GM12878 (cell line): ENCODE data around the gene SLC37A3. TPM values are rescaled to one million over a fixed set of nuclear protein-coding genes. Genes with fewer than 3 reads are reported as not detected.

Experiments used
- ATAC-seq: fragments of 200-7000 bp; cut with Tn5 transposase; 3 replicates; pipeline ENCODE4 v1.9.1; 2020; ENCODE audit warnings: mild to moderate bottlenecking, moderate library complexity
- BruUV-seq: library from RNA; stranded (reverse); fragments of 400-500 nt; replicated peaks from 2 replicates; lab custom pipeline; 2021; lab: Mats Ljungman, UMichigan
- CTCF ChIA-PET: fragments of 300-600 bp; sonication (Branson Sonifier 250); formaldehyde crosslinking; extraction: SDS; loops from one replicate; lab custom pipeline; 2021; ENCODE audit warnings: inconsistent platforms; lab: Yijun Ruan, JAX
- POLR2A ChIA-PET: fragments of 350-600 bp; formaldehyde crosslinking; extraction: SDS; loops from one replicate; lab custom pipeline; 2021; ENCODE audit warnings: inconsistent platforms; lab: Charles Lee
- RAD21 ChIA-PET: fragments of 300-600 bp; sonication (Branson Sonifier 250); formaldehyde crosslinking; loops from one replicate; lab custom pipeline; 2023; ENCODE audit warnings: antibody characterized with exemption; ENCODE audit not compliant: unreplicated experiment; lab: Charles Lee
- SMC1A ChIA-PET: fragments of 300-600 bp; sonication (Branson Sonifier 250); formaldehyde crosslinking; loops from one replicate; lab custom pipeline; 2023; ENCODE audit not compliant: unreplicated experiment, uncharacterized antibody; lab: Charles Lee
- DNase-seq: peaks from one replicate; pipeline ENCODE4 v3.0.0-alpha.2; 2011; ENCODE audit warnings: low read depth, low spot score
- FAIRE-seq: peaks from 3 replicates; lab custom pipeline; 2011; peaks lifted over from hg19 to GRCh38; lab: Jason Lieb, UNC
- H2AFZ ChIP-seq: 2 replicates; pipeline ENCODE4 v1.6.0; 2011; ENCODE audit warnings: low read depth, low read length, control low read depth; ENCODE audit not compliant: control insufficient read depth
- H3K27ac ChIP-seq: 2 replicates; pipeline ENCODE4 v1.5.1; 2011; ENCODE audit warnings: control low read depth; ENCODE audit not compliant: control insufficient read depth, insufficient read depth
- H3K27me3 ChIP-seq, 2 experiments: replicated peaks in 1 of 2; 2 replicates each; pipeline versions ENCODE4 v1.6.0 to v1.6.1; 2011; ENCODE audit warnings: low read length in 1 of 2; ENCODE audit not compliant: control insufficient read depth in 2 of 2, insufficient read depth in 2 of 2
- H3K36me3 ChIP-seq, 2 experiments: 2 replicates each; pipeline ENCODE4 v1.5.1; 2011; ENCODE audit warnings: low read length in 1 of 2; ENCODE audit not compliant: control insufficient read depth in 2 of 2, insufficient read depth in 2 of 2
- H3K4me1 ChIP-seq: 2 replicates; pipeline ENCODE4 v1.6.1; 2011; ENCODE audit warnings: mild to moderate bottlenecking, low read length, moderate library complexity, mixed read lengths; ENCODE audit not compliant: control insufficient read depth, insufficient read depth
- H3K4me2 ChIP-seq: 2 replicates; pipeline ENCODE4 v1.6.0; 2011; ENCODE audit warnings: control low read depth; ENCODE audit not compliant: control insufficient read depth, insufficient read depth
- H3K4me3 ChIP-seq: fragments of 200-600 bp; sonication (generic); 2 replicates; pipeline ENCODE4 v1.5.1; 2016
- H3K79me2 ChIP-seq: 2 replicates; pipeline ENCODE4 v1.6.0; 2011; ENCODE audit warnings: low read length; ENCODE audit not compliant: control insufficient read depth, insufficient read depth
- H3K9ac ChIP-seq: 2 replicates; pipeline ENCODE4 v1.8.0; 2011; ENCODE audit warnings: low read length, control low read depth, mixed read lengths; ENCODE audit not compliant: control insufficient read depth, insufficient read depth
- H3K9me3 ChIP-seq: replicated peaks from 3 replicates; pipeline ENCODE4 v1.5.1; 2011; ENCODE audit warnings: mild to moderate bottlenecking, low read length; ENCODE audit not compliant: control insufficient read depth, insufficient read depth
- H4K20me1 ChIP-seq: 2 replicates; pipeline ENCODE4 v1.6.0; 2011; ENCODE audit not compliant: control insufficient read depth, insufficient read depth
- BACH1 ChIP-seq: fragments of 450-650 bp; IDR thresholded peaks from 2 replicates; pipeline ENCODE4 v1.6.1; 2017; ENCODE audit warnings: mild to moderate bottlenecking, borderline replicate concordance
- E2F4 ChIP-seq: IDR thresholded peaks from 2 replicates; pipeline ENCODE4 v1.6.1; 2012; ENCODE audit warnings: low read depth, low read length, improper control_type of control experiment
- EED ChIP-seq: sonication (generic); IDR thresholded peaks from 2 replicates; pipeline ENCODE4 v1.6.1; 2016; ENCODE audit warnings: antibody characterized with exemption, low read depth
- ETV6 ChIP-seq, 2 experiments: fragments of 450-650 bp in 1 of 2; IDR thresholded peaks in 1 of 2; conservative IDR thresholded peaks in 1 of 2; 2 replicates each; pipeline ENCODE4 v1.6.1; 2014; ENCODE audit warnings: antibody characterized with exemption in 1 of 2, borderline replicate concordance in 1 of 2, low read depth in 1 of 2, mild to moderate bottlenecking in 1 of 2, moderate library complexity in 1 of 2
- KAT2A ChIP-seq: conservative IDR thresholded peaks from 2 replicates; pipeline ENCODE4 v1.6.1; 2011; ENCODE audit warnings: low read depth, low read length; ENCODE audit not compliant: control insufficient read depth
- MEF2B ChIP-seq: fragments of 450-650 bp; IDR thresholded peaks from 2 replicates; pipeline ENCODE4 v1.6.1; 2018; ENCODE audit warnings: mild to moderate bottlenecking, moderate library complexity; ENCODE audit not compliant: partially characterized antibody, poor library complexity, severe bottlenecking
- MYB ChIP-seq: fragments of 150-350 bp; IDR thresholded peaks from 2 replicates; pipeline ENCODE4 v1.6.1; 2014; ENCODE audit warnings: mild to moderate bottlenecking, low read depth, low read length, borderline replicate concordance
- SIN3A ChIP-seq: IDR thresholded peaks from 2 replicates; pipeline ENCODE4 v1.6.1; 2012; ENCODE audit warnings: low read depth, low read length, improper control_type of control experiment
- SUZ12 ChIP-seq: fragments of 200-600 bp; sonication (generic); IDR thresholded peaks from one replicate; pipeline ENCODE4 v1.6.1; 2018; ENCODE audit warnings: antibody characterized with exemption, mild to moderate bottlenecking; ENCODE audit not compliant: unreplicated experiment
- TBL1XR1 ChIP-seq: IDR thresholded peaks from 2 replicates; pipeline ENCODE4 v1.6.1; 2012; ENCODE audit warnings: low read depth, low read length, improper control_type of control experiment
- WGBS: methylation state at CpG from one replicate; pipeline ENCODE4 v1.1.6; 2016; ENCODE audit warnings: low lambda C conversion rate; ENCODE audit not compliant: insufficient replicate concordance, insufficient coverage; ENCODE audit errors: missing lambda C conversion rate; 5-methylcytosine and 5-hydroxymethylcytosine counted together
- in situ Hi-C: fragments of 300-500 bp; cut with MboI; formaldehyde crosslinking; loops from 9 replicates; pipeline ENCODE4 v1.14.3; 2018; ENCODE audit warnings: mixed read lengths
- intact Hi-C: fragments of 100-400 bp; cut with micrococcal nuclease; formaldehyde crosslinking; loops from one replicate; pipeline ENCODE4 v1.14.2; 2022; ENCODE audit not compliant: unreplicated experiment
- polyA plus RNA-seq, 11 experiments: library from polyadenylated mRNA; depleted of rRNA in 4 of 11; unstranded in 6 of 11; stranded (reverse) in 5 of 11; fragments of >200 nt; fragmentation: Nextera tagmentation in 4 of 11; fragmentation: Illumina TruSeq in 1 of 11; extraction: Ambion mirVana in 4 of 11; extraction: Trizol in 1 of 11; gene quantifications; 1 replicate in 1 of 11; 2 replicates in 10 of 11; pipeline versions ENCODE4 v1.2.1 to v1.2.3, GENCODE V29; 2011 to 2016; ENCODE audit warnings: inconsistent platforms in 2 of 11, missing spikeins in 2 of 11, low read depth in 1 of 11
- total RNA-seq, 4 experiments: library from RNA; depleted of rRNA in 3 of 4; stranded (reverse); fragments of >200 nt in 3 of 4; fragmentation: Illumina TruSeq in 1 of 4; extraction: Trizol in 1 of 4; gene quantifications; 2 replicates each; pipeline versions ENCODE4 v1.2.1 to v1.2.3, GENCODE V29; 2013 to 2021

Gene SLC37A3
- total and polyA plus RNA-seq, 10 of the 15 experiments (the other 5 are each of a cell fraction or from before 2014, with no cell fraction given) = 3.7 to 13.6 (median 11.0) TPM

GRCh38 chr7:140314573-140315480 is 83.5 kb downstream of the SLC37A3 start:
- BruUV-seq = no TSS peak
- H3K27ac ChIP-seq = no peak overlapping the region
- H3K79me2 ChIP-seq = no peaks in the 10 kb centered on the region
- DNase-seq = no peak
- H2AFZ ChIP-seq = no peak overlapping the region
- no peaks in the 10 kb centered on the region for H3K4me1 ChIP-seq
- H3K4me3 ChIP-seq = no peak overlapping the region
- in situ Hi-C loops (no loop called here), intact Hi-C loops (no loop called here)
- no peaks in the 10 kb centered on the region; the same call in 2 of the 3 replicates for H3K9me3 ChIP-seq
- H3K36me3 ChIP-seq = no peaks in the 10 kb centered on the region
- TF ChIP-seq SIN3A (no peak), TBL1XR1 (no peak), MYB (no peak), E2F4 (no peak), BACH1 (no peak), KAT2A (no peak), SUZ12 (no peak), MEF2B (no peak), EED (no peak), ETV6 (conservative IDR thresholded peaks at IDR 0.05 in 1 of 2, IDR thresholded peaks at IDR 0.05 in 1 of 2; ENCODE audit: borderline replicate concordance in 1 of 2, low read depth in 1 of 2) (no peak)
- no peak for ATAC-seq
- FAIRE-seq = no peak
- no peaks in the 10 kb centered on the region for H4K20me1 ChIP-seq
- CTCF ChIA-PET = no interaction called here
- H3K27me3 ChIP-seq = no peaks in the 10 kb centered on the region; a peak in 1 of 4 replicates
- H3K9ac ChIP-seq = no peak overlapping the region
- WGBS = 47% methylated on average over 21 of the region's 21 CpGs
- SMC1A ChIA-PET = no interaction called here
- no peak overlapping the region for H3K4me2 ChIP-seq
- POLR2A ChIA-PET = no interaction called here
- RAD21 ChIA-PET = no interaction called here
